Measurements from ENCODE around the gene LRP1.

LRP1 gene

DNA sequence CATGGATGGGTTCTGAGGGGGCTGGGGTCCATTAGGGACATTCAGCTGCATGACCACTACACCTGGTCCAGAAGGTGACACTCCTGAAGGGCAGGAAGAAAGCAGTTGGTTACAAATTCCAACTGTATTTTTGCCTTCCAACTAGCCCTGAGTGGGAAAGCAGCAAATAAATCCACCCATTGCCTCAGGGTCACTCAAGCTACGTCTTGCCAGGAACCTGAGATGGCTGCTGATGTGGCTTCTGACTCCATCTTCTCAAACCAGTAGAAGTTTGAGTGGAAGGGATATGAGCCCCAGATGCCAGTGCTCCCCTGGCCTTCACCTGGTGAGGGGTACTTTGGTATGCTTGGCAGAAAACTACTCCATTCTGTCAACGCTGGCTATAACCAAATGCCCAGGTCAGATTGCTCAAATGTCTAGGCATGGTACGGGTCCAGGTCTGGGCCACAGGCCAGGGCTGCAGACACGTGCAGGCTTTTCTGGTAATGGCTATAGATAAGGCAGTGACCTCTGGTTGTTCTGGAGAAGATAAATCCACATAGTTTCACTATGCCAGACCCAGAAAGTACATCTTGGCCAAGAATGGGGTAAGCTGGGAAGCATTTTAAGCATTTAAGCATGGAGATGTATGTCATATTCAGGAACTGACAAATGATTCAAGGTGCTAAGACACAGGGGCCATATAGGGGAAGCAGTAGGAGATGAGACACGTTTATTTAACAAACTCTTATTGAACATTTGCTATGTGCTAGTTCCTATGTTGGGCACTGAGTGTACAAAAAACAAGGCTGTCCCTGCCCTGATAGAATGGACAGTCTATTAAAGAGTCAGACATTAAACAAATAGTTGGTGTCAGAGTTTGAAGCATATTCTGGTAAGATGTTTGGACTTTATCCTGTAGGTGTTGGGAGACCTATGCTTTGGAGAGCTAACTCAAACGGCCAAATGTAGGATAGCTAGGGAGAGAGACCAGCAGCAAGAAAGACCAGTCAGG, 131.0 kb downstream of the LRP1 start:
- CTCF ChIA-PET, result no interaction called here

DNA sequence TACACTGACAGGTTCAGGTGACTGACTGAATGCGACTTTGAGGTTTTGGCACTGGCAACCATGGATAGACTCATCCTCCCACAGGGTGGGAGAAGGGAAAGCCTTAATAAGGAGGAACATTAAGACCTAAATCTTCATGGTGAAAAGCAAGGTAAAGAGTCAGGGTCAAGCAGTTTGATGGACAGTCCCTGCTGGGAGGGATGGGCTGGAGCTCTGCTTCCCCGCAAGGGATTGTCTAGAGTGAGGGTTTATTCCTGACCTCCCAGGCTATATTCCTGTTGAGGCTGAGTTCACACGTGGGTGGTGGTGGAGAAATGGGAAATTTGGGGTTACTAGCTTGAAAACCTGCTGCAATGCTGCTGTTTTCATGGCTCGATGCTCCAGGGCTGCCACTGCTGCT, 132.1 kb downstream of the LRP1 start:
- CTCF ChIA-PET, result no interaction called here
- POLR2A ChIA-PET (ENCODE audit: low non-redundant PET), result no interaction called here

More for the DNA sequence above, 131.0 kb downstream of the LRP1 start:
- no peak for DNase-seq (ENCODE audit: low spot score)
- H3K27ac ChIP-seq, result no peak overlapping the region
- POLR2A ChIA-PET (ENCODE audit: low non-redundant PET), result no interaction called here
- TF ChIP-seq, protein P1, sequence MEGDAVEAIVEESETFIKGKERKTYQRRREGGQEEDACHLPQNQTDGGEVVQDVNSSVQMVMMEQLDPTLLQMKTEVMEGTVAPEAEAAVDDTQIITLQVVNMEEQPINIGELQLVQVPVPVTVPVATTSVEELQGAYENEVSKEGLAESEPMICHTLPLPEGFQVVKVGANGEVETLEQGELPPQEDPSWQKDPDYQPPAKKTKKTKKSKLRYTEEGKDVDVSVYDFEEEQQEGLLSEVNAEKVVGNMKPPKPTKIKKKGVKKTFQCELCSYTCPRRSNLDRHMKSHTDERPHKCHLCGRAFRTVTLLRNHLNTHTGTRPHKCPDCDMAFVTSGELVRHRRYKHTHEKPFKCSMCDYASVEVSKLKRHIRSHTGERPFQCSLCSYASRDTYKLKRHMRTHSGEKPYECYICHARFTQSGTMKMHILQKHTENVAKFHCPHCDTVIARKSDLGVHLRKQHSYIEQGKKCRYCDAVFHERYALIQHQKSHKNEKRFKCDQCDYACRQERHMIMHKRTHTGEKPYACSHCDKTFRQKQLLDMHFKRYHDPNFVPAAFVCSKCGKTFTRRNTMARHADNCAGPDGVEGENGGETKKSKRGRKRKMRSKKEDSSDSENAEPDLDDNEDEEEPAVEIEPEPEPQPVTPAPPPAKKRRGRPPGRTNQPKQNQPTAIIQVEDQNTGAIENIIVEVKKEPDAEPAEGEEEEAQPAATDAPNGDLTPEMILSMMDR (conservative IDR thresholded peaks at IDR 0.05; ENCODE audit: low read depth), result no peak

GRCh38 chr12:57261428-57261865, 133.2 kb downstream of the LRP1 start:
- POLR2A ChIA-PET (ENCODE audit: low non-redundant PET), result interaction anchor here (0.7 kb wide), 1 partner anchor 353 kb away, joined by 7 read pairs; no protein-coding TSS in a partner anchor
- TF ChIP-seq, protein P1 (conservative IDR thresholded peaks at IDR 0.05; ENCODE audit: low read depth), result no peak
- CTCF ChIA-PET, result interaction anchor here (0.6 to 1.3 kb wide), 4 partner anchors 16 to 201 kb away, joined by 3 to 5 read pairs (median 4); no protein-coding TSS in a partner anchor
- no peak overlapping the region for H3K27ac ChIP-seq
- no peak for DNase-seq (ENCODE audit: low spot score)

More for the DNA sequence above, 132.1 kb downstream of the LRP1 start:
- no peak overlapping the region for H3K27ac ChIP-seq
- no peak for DNase-seq (ENCODE audit: low spot score)
- TF ChIP-seq, protein P1 (conservative IDR thresholded peaks at IDR 0.05; ENCODE audit: low read depth), result no peak

DNA sequence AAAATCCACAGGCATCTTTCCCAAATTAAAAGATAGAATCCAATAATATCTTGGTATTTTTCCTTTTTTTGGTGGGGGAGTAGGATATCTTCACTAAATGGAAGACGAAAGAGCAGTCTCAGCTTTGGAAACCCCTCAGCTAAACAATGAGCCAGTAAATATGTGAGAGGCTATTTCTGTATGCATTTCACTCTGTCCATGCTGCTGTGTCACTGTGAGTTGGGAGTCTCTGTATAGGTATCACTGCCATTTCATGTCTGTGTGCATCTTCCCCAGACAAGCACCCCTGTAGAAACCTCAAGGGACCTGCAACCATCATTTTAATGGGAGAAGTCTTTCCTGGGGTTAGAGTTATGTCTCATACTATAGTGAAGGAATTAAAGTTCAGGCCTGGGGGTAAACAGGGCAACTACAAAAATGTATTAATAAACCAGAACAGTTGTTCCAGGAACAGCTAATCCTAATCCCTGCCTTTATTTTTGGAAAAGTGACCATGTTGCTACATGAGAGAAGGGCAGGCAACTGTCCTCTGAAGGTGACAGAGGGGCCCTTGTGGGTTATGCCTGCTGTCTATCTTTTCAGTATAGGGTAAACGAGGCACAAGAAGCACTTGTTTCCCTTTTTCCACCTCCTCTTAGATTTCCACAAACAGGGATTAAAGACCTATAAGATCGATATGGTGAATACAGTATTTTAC, 134.0 kb downstream of the LRP1 start:
- H3K27ac ChIP-seq, result no peak overlapping the region
- ChIA-PET CTCF (interaction anchor here (0.8 to 1.3 kb wide), 3 partner anchors 15 to 200 kb away, joined by 3 to 5 read pairs (median 4); no protein-coding TSS in a partner anchor), POLR2A (ENCODE audit: low non-redundant PET) (no interaction called here)
- TF ChIP-seq, protein P1 (conservative IDR thresholded peaks at IDR 0.05; ENCODE audit: low read depth), result no peak
- no peak for DNase-seq (ENCODE audit: low spot score)

Measured in RWPE1 (cell line).